HUDEP-2 (cell line): ENCODE data around the gene SRSF1.
"Not testable (repeated sequence)": the region's sequence is repeated elsewhere in the genome, so short reads cannot be mapped to it uniquely, and the experiment has no call there.

Experiments used
- DNase-seq, 76 experiments: peaks; one replicate each; lab custom pipeline; 2025; ENCODE audit not compliant: unreplicated experiment in 76 of 76; lab: John Stamatoyannopoulos, UW

Gene SRSF1

DNA sequence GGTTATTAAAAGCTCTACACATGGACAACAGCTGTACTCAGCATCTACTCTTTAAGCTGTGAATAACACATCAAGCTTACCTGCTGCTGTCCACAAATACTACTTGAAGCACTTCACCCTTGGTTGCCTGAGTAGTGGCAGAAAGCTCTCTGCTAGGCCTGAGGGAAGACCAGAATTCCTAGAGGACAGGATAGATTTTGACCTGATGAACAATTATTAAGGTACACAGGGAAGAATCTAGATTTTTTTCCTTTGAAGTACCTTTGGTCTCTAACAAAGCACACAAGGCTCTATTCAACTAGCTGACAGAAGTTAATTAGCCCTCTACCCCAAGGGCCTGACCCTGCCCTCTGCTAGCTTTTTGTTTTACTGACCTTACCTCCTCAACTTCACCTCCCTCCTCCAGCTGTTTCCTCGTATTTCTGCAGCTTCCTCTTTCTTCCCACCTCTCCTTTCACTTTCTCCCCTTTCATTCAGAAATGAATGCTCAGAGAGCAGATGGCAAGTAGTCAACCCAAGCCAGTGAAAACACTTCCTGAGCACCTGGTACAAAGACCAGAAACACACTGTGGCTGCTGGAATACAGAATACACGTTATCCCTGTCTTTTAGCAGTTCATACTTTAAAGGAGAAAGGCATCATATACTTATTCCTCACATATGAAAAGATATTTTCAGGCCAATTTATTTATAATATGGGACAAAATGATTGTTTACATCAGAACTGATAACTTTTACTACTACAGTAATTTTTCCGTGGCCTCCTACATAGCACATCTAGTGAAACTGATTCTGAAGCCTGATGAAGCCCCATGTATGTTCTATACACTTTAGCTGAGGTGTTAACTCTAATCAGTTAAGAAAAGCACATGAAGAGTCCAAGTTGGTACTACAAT is 13.3 kb downstream of the SRSF1 start:
- no peak for DNase-seq

DNA sequence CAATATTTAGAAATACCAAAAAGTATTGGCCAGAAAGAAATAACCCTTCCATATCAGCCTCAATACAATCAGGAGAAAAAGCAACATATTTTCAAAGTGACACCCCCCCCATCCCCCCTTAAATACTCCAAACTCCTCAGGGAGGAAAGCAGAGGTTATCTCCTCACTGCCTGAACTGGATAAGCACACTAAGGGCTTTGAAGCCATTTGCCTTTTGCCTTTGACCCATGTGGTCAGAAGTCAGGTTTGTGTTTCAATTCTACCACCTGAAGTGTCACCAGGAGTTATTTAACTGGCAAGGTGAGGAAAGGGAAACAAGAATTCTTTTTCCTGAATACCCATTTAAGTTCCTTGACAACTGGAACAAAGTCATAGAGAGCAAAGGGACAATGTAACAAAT is 15.5 kb downstream of the SRSF1 start:
- no peak for DNase-seq

GRCh38 chr17:57990037-57990436 is 17.0 kb downstream of the SRSF1 start:
- DNase-seq = no peak

DNA sequence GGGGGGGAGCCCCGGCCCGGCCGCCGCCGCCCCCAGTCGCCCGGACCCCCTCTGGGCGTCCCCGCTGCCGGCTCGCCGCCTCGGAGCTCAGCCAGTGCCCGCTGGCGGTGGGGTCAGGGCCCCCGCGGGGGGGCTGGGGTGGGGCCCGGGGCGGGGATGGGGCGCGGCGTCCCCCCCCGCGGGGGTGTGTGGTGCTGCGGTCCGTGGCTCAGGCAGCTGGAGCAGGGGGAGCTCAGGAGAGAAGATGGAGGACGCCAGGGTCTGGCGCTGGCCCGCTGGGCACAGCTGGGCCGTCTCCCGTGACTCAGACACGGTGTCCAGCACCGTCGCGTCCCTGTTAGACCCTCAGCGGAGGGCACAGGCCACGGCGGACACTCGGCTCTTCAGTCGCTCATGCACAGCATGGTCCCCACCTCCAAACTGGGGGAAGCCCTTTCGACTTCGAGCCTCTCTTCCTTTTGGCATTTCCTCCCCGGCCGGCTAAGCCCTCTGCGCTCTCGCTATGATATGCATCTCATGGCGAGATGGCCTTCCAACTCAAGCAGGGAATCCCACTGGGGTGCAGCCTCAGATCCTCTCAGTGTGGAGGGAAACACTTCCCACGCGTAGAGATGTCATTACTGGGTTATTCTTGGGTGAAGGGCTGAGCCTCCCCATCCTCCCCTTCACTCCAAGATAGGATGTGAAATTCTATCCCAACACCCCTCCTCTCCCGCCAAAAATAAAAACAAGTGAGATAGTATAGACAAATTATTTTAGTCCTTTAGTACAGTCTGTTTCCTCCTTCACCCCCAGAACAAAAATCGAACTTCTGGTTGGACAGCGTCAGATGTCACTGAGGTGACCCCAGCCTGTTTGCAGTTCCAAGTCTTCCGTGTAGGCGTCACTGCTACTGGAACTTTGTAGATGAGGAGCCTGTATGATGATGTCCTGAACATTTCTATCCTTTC is 18.5 kb downstream of the SRSF1 start:
- DNase-seq = peak in 57 of 76 experiments; percentile 22 to 86 (median 63)

DNA sequence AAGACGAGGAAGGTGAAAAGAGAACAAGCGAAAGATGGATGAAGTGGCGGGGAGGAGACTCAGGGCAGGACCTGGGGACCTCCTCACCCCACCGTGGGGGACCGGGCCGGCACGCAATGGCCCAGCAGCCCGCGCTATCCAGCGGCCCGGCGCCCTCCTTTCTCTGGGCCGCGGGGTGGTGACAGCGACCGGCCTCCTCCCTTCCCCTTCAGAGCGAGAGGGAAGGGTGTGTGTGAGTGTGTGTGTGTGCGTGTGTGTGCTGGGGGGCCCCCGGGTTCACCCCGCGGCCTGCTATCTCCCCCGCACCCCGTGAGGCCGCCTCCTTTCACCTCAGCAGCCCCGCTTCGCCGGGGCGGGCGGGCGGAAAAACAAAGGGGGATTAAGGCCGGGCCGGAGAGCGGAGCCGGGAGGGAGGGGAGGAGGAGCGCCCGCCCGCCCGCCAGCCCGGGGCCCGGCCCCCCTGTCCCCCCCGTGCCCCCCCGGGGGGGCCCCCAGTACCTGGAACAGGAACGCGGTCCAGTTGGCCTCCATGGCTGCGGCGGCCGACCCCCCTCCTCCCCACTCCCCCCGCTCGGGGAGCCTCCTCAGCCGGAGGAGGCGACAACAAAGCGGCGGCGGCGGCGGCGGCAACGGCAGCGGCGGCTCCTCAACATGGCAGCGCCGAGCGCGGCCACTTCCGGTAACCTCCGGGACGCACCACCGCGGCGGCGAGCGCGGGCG is 19.3 kb downstream of the SRSF1 start, which contains the start of gene VEZF1:
Gene VEZF1 (minus strand): TSS at position 674 of the 720 bp plus-strand sequence. CDS start 143 bp downstream, at position 531.
- DNase-seq = peak in 59 of 76 experiments; percentile 26 to 86 (median 65)

- peak in 2 of 76 experiments; percentile 6 to 19 for DNase-seq
These were observed 20.0 kb downstream of the SRSF1 start for GRCh38 chr17:57986841-57987580.

- DNase-seq = no peak
These were observed 21.4 kb downstream of the SRSF1 start for GRCh38 chr17:57985675-57985974.

- DNase-seq = no peak
These were observed 21.9 kb downstream of the SRSF1 start for GRCh38 chr17:57984936-57985674.

GRCh38 chr17:57984261-57984890 is 22.7 kb downstream of the SRSF1 start:
- no peak for DNase-seq

DNA sequence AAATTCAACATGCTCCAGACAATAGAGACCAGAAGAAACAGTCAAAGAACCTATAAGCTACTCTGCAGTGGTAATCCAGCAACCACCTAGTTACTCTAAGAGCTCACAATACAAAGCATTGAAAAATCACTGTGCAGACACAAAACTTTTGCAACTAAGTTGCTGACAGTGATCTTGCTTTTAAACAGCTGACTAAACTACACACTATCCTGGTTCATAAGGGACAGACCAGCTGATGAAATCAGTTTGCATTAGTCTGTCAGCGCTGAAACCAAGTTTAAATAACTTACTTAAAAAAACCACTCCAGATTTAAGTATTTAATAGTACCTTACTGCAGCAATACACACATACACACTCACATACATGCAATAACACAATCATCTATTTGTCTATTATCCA is 23.6 kb downstream of the SRSF1 start:
- no peak for DNase-seq

DNA sequence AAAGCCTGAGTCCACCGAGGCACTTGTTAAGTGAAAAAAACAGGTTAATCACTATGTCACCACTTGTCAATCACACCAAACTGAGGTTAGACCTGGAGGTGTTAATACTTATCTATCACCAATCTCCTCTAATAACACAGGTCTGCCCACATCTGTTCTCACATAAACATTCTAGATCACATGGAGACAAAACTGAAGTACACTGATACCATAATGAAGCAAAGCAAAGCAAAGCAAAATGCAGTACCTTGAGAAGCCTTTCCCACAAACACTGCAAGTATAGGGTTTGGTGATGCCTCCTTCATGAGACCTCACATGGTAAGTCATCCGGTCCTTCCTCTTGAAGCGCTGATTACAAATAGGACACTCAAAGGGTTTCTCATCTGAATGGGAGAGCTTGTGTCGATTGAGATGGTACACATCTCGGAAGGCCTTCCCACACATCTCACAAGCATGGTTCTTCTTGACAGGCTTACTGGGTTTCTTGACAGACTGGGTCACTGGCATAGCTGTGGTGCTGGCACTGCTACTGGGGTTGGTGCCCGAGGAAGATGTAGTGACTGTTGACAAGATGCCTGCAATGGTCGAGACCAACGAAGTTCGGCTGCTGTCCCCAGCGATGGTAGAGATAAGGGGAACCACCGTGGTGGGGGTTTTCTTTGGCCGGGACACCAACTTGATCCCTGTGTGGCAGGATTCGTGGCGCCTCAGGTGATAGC is 24.4 kb downstream of the SRSF1 start:
- DNase-seq = no peak

- no peak for DNase-seq
These were observed 26.5 kb downstream of the SRSF1 start for GRCh38 chr17:57980522-57980921.

DNA sequence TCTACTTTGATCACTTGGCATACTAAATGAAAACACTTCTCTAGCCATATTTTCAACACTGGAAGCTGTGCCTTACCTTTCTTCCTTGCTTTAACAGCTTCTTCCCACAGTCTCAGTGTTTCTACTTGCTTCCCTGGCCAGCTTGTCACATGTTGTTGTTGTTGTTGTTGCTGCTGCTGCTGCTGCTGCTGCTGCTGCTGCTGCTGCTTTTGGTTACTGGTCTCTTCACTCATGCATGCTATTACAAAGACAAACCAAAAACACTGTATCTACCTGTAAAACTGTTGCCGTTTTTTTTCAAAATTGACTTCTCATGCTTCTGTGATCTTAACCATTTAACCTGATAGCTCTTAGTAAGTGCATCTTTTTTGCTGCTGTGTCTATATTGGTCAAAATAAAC is 28.0 kb downstream of the SRSF1 start:
- DNase-seq = no peak

DNA sequence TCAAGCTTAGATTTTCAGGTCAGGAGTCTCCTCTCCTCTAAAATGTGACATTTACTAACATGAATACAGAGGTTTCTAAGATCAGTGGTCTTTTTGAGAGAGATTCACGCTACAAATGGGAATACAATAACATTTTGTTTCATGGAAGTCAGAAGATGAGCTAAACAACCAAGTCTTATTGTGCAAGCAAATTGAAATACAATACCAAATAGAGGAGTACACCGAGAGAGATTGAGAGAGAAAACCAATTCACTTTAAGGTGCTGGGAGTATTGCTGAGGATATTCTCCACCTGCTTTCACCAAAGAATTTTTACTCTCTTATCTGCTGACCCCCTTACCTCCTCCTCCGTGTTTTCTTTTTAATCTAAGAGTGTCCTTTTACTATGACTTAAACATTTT is 30.5 kb downstream of the SRSF1 start:
- DNase-seq = no peak

DNA sequence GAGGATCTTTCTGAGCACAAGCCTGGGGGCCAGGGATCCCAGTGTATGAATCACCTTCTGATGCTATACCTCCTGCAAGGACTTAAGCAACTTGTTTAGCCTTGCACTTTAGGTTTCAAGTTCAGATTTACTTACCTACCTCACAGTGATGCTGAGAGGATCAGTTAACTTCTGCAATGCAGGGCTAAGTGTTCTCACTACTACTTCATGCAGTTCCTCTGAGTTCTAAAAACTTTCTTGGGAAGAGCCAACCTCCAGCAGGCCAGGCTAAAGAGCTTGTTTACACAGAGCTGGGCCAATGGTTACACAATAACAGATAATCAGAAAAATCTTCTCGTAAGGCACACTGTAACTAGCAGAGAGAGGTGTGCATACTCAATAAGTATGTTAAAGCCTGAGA is 32.0 kb downstream of the SRSF1 start:
- no peak for DNase-seq

GRCh38 chr17:57974053-57974824 is 32.8 kb downstream of the SRSF1 start:
- DNase-seq = not testable (repeated sequence)

DNA sequence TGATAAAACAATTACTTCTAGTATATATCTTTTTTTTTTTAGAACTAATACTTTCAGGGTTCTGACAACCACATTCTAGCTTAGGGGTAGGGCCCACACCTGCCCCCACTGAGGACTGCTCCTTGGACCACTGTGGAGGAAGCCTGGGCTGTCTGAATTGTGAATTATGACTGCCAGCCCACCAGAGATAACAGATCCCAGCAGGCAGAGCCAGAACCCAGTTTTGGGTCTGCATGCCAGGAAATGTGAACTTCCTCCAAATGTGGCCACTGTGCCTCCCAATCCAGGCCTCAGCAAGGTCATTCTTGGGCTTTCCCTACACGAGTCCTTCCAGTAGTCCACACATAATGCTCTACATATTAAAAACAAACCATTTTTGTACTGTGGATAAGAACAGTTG is 34.9 kb downstream of the SRSF1 start:
- no peak for DNase-seq

DNA sequence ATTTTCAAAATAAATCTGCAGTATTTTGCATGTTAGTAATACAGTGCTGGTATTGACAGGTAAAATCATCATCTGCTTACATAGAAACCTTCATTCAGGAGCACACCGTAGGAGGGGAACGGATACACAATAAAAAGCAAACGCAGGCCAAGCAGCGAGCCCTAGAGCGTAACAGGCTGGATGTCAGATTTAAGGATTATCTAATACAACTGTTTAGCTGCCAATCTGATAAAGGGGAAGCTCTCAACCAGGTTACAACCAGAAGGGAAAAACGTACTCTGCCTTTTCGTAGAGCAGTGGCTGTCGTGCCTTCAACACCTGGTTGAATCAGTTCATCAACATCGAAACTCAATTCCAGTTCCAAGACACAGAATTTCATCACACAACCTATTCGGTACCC is 35.5 kb downstream of the SRSF1 start:
- no peak for DNase-seq
